Transverse colon (tissue), 4 donors: ENCODE results near the gene SOD1. TPM values are rescaled to one million over a fixed set of nuclear protein-coding genes. Genes with fewer than 3 reads are reported as not detected.

ENCODE experiments used
- DNase-seq: peaks from one replicate; pipeline ENCODE4 v3.0.0-alpha.2; 2019
- H3K27ac ChIP-seq, 4 donors: fragments of 200-600 bp; sonication (generic); 2 replicates each; pipeline ENCODE4 v1.5.1; 2016 to 2018; ENCODE audit warnings: inconsistent platforms in 4 of 4
- H3K27me3 ChIP-seq: fragments of 200-600 bp; sonication (generic); 2 replicates; pipeline ENCODE4 v1.5.1; 2017; ENCODE audit warnings: inconsistent platforms
- H3K36me3 ChIP-seq, 4 donors: fragments of 200-600 bp; sonication (generic); 2 replicates each; pipeline ENCODE4 v1.5.1; 2017 to 2019; ENCODE audit warnings: inconsistent platforms in 4 of 4
- H3K4me1 ChIP-seq, 4 donors: fragments of 200-600 bp; sonication (generic); 2 replicates each; pipeline ENCODE4 v1.5.1; 2017 to 2020; ENCODE audit warnings: inconsistent platforms in 4 of 4
- H3K4me3 ChIP-seq, 4 donors: fragments of 200-600 bp; sonication (generic); 1 replicate in 1 of 4; 2 replicates in 3 of 4; pipeline versions ENCODE4 v1.5.1 to v1.6.1; 2017 to 2019; ENCODE audit warnings: inconsistent platforms in 4 of 4
- H3K9me3 ChIP-seq, 2 donors: fragments of 200-600 bp; sonication (generic); 2 replicates each; pipeline ENCODE4 v1.5.1; 2017 to 2019; ENCODE audit warnings: inconsistent platforms in 2 of 2
- EP300 ChIP-seq: sonication (generic); formaldehyde crosslinking; IDR thresholded peaks from one replicate; pipeline ENCODE4 v1.6.1; 2017; ENCODE audit warnings: antibody characterized with exemption, low read depth
- POLR2A ChIP-seq: fragments of 450-650 bp; IDR thresholded peaks from one replicate; pipeline ENCODE4 v1.6.1; 2016; ENCODE audit warnings: antibody characterized with exemption, mild to moderate bottlenecking, moderate library complexity
- POLR2AphosphoS5 ChIP-seq, 3 donors: sonication (generic); formaldehyde crosslinking; IDR thresholded peaks; one replicate each; pipeline ENCODE4 v1.6.1; 2016; ENCODE audit warnings: antibody characterized with exemption in 3 of 3
- WGBS, 2 donors: methylation state at CpG; one replicate each; pipeline ENCODE4 v1.1.5; 2018; ENCODE audit warnings: low coverage in 1 of 2; 5-methylcytosine and 5-hydroxymethylcytosine counted together
- in situ Hi-C, 4 donors: fragments of 200-750 bp; cut with MboI; loops; one replicate each; pipeline versions ENCODE4 v1.15.0 to v1.15.1; 2017; ENCODE audit warnings: low sequenced_read_pairs in 3 of 4, low pct_ligation_motif_present in 1 of 4, low pct_unique_long_range_greater_than_20kb in 1 of 4
- intact Hi-C: fragments of 100-400 bp; cut with DNase I; formaldehyde crosslinking; loops from one replicate; pipeline ENCODE4 v1.15.1; 2023; ENCODE audit warnings: low total_unique reads
- small RNA-seq, 4 donors: library from RNA; depleted of rRNA; stranded (forward); fragments of <200 nt; gene quantifications; one replicate each; pipeline ENCODE3, GENCODE V24; 2016
- total RNA-seq, 4 donors: library from RNA; depleted of rRNA; stranded (reverse); fragments of >200 nt; gene quantifications; one replicate each; pipeline ENCODE4 v1.1.0, GENCODE V29; 2016
- TF ChIP-seq, protein P1 (sequence below), 5 experiments: fragments of 200-600 bp in 3 of 5; fragments of 450-650 bp in 2 of 5; sonication (generic) in 3 of 5; IDR thresholded peaks; 1 replicate in 2 of 5; 2 replicates in 3 of 5; pipeline ENCODE4 v1.5.1; 2016 to 2017; ENCODE audit warnings: antibody characterized with exemption in 5 of 5, inconsistent platforms in 3 of 5, mild to moderate bottlenecking in 2 of 5, moderate library complexity in 1 of 5

Gene SOD1
- total RNA-seq, 4 donors from 2014 or later, result 117 to 312 (median 256) TPM

DNA sequence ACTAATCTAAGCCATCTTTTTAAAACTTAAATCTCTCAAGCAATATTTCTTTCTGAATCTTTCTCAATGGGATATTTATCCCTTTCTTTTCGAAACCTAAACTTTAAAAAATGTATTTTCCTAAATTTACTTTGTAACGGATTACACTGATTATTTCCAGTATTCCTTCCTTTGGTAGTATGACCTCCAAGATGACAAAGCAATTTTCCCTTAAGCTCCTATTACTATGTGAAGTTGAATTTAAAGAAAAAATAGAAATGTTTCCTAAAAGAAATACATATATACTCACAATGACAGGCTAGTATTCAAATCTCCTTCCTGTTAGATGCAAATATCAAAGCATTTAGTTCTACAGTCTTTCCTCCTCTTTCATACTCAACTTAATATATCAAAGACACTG is 56.6 kb downstream of the SOD1 start:
- TF ChIP-seq POLR2AphosphoS5 (IDR thresholded peaks at IDR 0.05) (no peak), POLR2A (no peak), EP300 (no peak)
- TF ChIP-seq, protein P1, sequence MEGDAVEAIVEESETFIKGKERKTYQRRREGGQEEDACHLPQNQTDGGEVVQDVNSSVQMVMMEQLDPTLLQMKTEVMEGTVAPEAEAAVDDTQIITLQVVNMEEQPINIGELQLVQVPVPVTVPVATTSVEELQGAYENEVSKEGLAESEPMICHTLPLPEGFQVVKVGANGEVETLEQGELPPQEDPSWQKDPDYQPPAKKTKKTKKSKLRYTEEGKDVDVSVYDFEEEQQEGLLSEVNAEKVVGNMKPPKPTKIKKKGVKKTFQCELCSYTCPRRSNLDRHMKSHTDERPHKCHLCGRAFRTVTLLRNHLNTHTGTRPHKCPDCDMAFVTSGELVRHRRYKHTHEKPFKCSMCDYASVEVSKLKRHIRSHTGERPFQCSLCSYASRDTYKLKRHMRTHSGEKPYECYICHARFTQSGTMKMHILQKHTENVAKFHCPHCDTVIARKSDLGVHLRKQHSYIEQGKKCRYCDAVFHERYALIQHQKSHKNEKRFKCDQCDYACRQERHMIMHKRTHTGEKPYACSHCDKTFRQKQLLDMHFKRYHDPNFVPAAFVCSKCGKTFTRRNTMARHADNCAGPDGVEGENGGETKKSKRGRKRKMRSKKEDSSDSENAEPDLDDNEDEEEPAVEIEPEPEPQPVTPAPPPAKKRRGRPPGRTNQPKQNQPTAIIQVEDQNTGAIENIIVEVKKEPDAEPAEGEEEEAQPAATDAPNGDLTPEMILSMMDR (IDR thresholded peaks at IDR 0.05), result no peak
- in situ Hi-C loops (no loop called here), intact Hi-C loops (no loop called here)
- Histone ChIP-seq H3K4me1 (peaks cover 3 to 35% (median 12%) of the 10 kb centered on the region in 4 donors), H3K27me3 (no peaks in the 10 kb centered on the region), H3K36me3 (no peaks in the 10 kb centered on the region), H3K4me3 (no peak overlapping the region), H3K9me3 (no peaks in the 10 kb centered on the region), H3K27ac (no peak overlapping the region)
- WGBS, 2 donors, result 82 to 100% methylated on average over 2 of the region's 2 CpGs
- no peak for DNase-seq

Small RNA genes within 50 kb of the gene (small RNA-seq; reads per million reads assigned to genes)
- 0 reads per million in 4 donors for gene RF01241

Other genes starting within 250 kb of the SOD1 start
- gene SCAF4, start 72.4 kb downstream of the SOD1 start, total RNA-seq, result 10 to 100 TPM; 23.2 to 31.0 (median 26.8) TPM
- gene HUNK, start 213.3 kb downstream of the SOD1 start, total RNA-seq, result 1 to 10 TPM; 1.8 to 6.7 (median 3.9) TPM